Measurements from ENCODE around the gene CROCC. TPM values are rescaled to one million over a fixed set of nuclear protein-coding genes. Genes with fewer than 3 reads are reported as not detected.
A peak's percentile ranks its signal among the peaks of the same experiment; 100 is the strongest.

The CROCC gene
- total RNA-seq (2011; cell fraction: chromatin; rRNA removed; ENCODE audit: low replicate concordance) = 51.0 and 132 TPM in 2 replicates
- 69.0 and 78.0 TPM in 2 replicates for total RNA-seq (2011; cell fraction: nucleolus; rRNA removed)
- 84.0 and 111 TPM in 2 replicates for total RNA-seq (2011; cell fraction: nucleoplasm; rRNA removed)
- total RNA-seq (2014; rRNA removed) (6.3 and 9.7 TPM in 2 replicates), total RNA-seq (2014; rRNA removed; fragmentation: Illumina TruSeq; extraction: Trizol) (1.9 and 3.0 TPM in 2 replicates), total RNA-seq (2015; rRNA removed; fragmentation: Illumina TruSeq; extraction: Trizol) (7.3 and 7.6 TPM in 2 replicates), total RNA-seq (2021) (9.3 and 10.4 TPM in 2 replicates), polyA plus RNA-seq (2011; rRNA removed) (8.6 and 15.2 TPM in 2 replicates), polyA plus RNA-seq (2014; fragmentation: Illumina TruSeq; extraction: Trizol) (7.8 and 8.4 TPM in 2 replicates), polyA plus RNA-seq (2014; fragmentation: Nextera tagmentation; extraction: Ambion mirVana) (under 1 TPM; 0.17 TPM), polyA plus RNA-seq (2014; rRNA removed) (14.4 and 15.4 TPM in 2 replicates), polyA minus RNA-seq (2011; rRNA and poly(A)+ RNA removed) (5.7 and 7.6 TPM in 2 replicates), Bru-seq, nascent RNA (percentile 41 among the genes with signal in this experiment), BruChase-seq, experiment 1, labeled RNA remaining after a 2-hour chase (percentile 36 among the genes with signal in this experiment), BruChase-seq, experiment 2, labeled RNA remaining after a 6-hour chase (percentile 35 among the genes with signal in this experiment)
- polyA plus RNA-seq (2011; cell fraction: cytosol; rRNA removed) = 5.8 and 6.7 TPM in 2 replicates
- polyA plus RNA-seq (2011; cell fraction: nucleus; rRNA removed) = 80.5 and 99.7 TPM in 2 replicates
- 10.2 and 16.9 TPM in 2 replicates for polyA plus RNA-seq (2012)
- polyA minus RNA-seq (2011; cell fraction: cytosol; rRNA and poly(A)+ RNA removed) = 2.3 and 2.7 TPM in 2 replicates
- 14.9 and 19.0 TPM in 2 replicates for polyA minus RNA-seq (2011; cell fraction: nucleus; rRNA and poly(A)+ RNA removed)
- long read RNA-seq, experiment 1, partial matches to known transcripts = 1 of 14 reads
- long read RNA-seq, experiment 1, other reads (novel, unspliced or antisense) = 13 of 14 reads
- long read RNA-seq, experiment 2, partial matches to known transcripts = 1 of 4 reads
- long read RNA-seq, experiment 2, other reads (novel, unspliced or antisense) = 3 of 4 reads
- long read RNA-seq, experiment 3 = 0 reads

GRCh38 chr1:16921391-16922185 lies at the start of gene CROCC:
Gene CROCC, plus strand, starts transcription at chr1:16921931. Its CDS starts 88 bp downstream, at chr1:16922019.
- Histone ChIP-seq H3K36me3 (ENCODE audit: control insufficient read depth, insufficient read depth, low read length) (no peaks in the 10 kb centered on the region), H3K27me3 (ENCODE audit: control insufficient read depth in 2 of 2, insufficient read depth in 2 of 2, low read length in 2 of 2) (peaks cover 8 to 13% of the 10 kb centered on the region in 2 experiments; a peak in 3 of 5 replicates), H3K79me2 (ENCODE audit: control insufficient read depth, insufficient read depth, low read length) (no peaks in the 10 kb centered on the region), H3K27ac (ENCODE audit: extremely low read depth, low read depth, low read length) (no peak within 1 kb of the TSS), H3K4me2 (ENCODE audit: insufficient read depth, low read length) (no peak within 1 kb of the TSS), H3K4me1 (replicated peaks in 1 of 2; ENCODE audit: control insufficient read depth in 2 of 2, insufficient read depth in 2 of 2, low read length in 2 of 2) (peaks cover 0 to 14% of the 10 kb centered on the region in 2 experiments; a peak in 3 of 5 replicates), H3K9me1 (ENCODE audit: control insufficient read depth, insufficient read depth, low read length) (no peaks in the 10 kb centered on the region), H3K4me3 (no peak within 1 kb of the TSS), H2AFZ (ENCODE audit: low read depth, low read length) (peak within 1 kb of the TSS; percentile 70; the same call in 1 of the 2 replicates), H3K9me3 (replicated peaks; ENCODE audit: control insufficient read depth, insufficient read depth, low read depth, low read length) (no peaks in the 10 kb centered on the region), H3K9ac (ENCODE audit: insufficient read depth in 1 of 2, low read depth in 2 of 2, low read length in 2 of 2) (peak within 1 kb of the TSS in 1 of 2 experiments; percentile 50; a peak in 1 of 4 replicates), H4K20me1 (replicated peaks; ENCODE audit: control insufficient read depth, insufficient read depth, low read length) (no peaks in the 10 kb centered on the region; the same call in none of the 2 replicates)
- intact Hi-C loops (cut with micrococcal nuclease) = no loop called here
- ATAC-seq (peak; percentile 78), DNase-seq (ENCODE audit: extremely low read depth in 1 of 4, low spot score in 3 of 4) (peak in 2 of 4 experiments; percentile 23 to 42), FAIRE-seq (no peak)
- ChIA-PET CTCF (ENCODE audit: low intra/inter-chr PET ratio) (no interaction called here), POLR2A (interaction anchor here (0.5 to 2.5 kb wide), 5 partner anchors 10 to 287 kb away, joined by 3 to 15 read pairs (median 3); no protein-coding TSS in a partner anchor)
- in situ Hi-C loops (cut with MboI) = loop anchor here (25.0 kb wide), 1 partner anchor 309 kb away; the partner anchor contains the start of gene NBPF1
- no TSS peak for BruUV-seq (replicated peaks)
- WGBS (ENCODE audit: insufficient coverage, low coverage, missing lambda C conversion rate) = 13% methylated on average over 17 of the region's 17 CpGs
- TF ChIP-seq DPF2 (IDR thresholded peaks at IDR 0.05) = peak; percentile 56; the same call in 1 of the 2 replicates
- TF ChIP-seq GABPB1 (CRISPR knock-in tag; IDR thresholded peaks at IDR 0.05) = peak; percentile 52; the same call in 1 of the 2 replicates
- peak; percentile 64; the same call in 1 of the 2 replicates for TF ChIP-seq OTX1 (CRISPR knock-in tag; IDR thresholded peaks at IDR 0.05)
- TF ChIP-seq MIER1 (IDR thresholded peaks at IDR 0.05; ENCODE audit: low read depth) = no peak
- TF ChIP-seq HMGXB4 (CRISPR knock-in tag; IDR thresholded peaks at IDR 0.05) = no peak
- TF ChIP-seq ARID1B (IDR thresholded peaks at IDR 0.05) = peak; percentile 18; the same call in 1 of the 2 replicates
- TF ChIP-seq MAX (CRISPR knock-in tag; IDR thresholded peaks at IDR 0.05) = peak; percentile 38; the same call in 1 of the 2 replicates
- TF ChIP-seq IFI16 (CRISPR knock-in tag; IDR thresholded peaks at IDR 0.05) = no peak
- peak in 1 of 2 experiments; percentile 41; a peak in 1 of 4 replicates for TF ChIP-seq KDM1A (IDR thresholded peaks at IDR 0.05)
- 0 out of 2 replicates have a peak, but pooled peaks have one; percentile 38 for TF ChIP-seq VEZF1 (CRISPR knock-in tag; IDR thresholded peaks at IDR 0.05)
- TF ChIP-seq EZH2 (IDR thresholded peaks at IDR 0.05; ENCODE audit: borderline replicate concordance, low read depth, low read length) = no peak
- peak; percentile 67 for TF ChIP-seq RAD51 (IDR thresholded peaks at IDR 0.05; ENCODE audit: borderline replicate concordance, low read depth)
- peak; percentile 78 for TF ChIP-seq ETV1 (tag; conservative IDR thresholded peaks at IDR 0.05; ENCODE audit: low read depth)
